Activated naive CD4-positive, alpha-beta T cell treated with anti-CD3 and anti-CD28 coated beads, Interleukin-2, amount 50 U/mL, for 72 hours (primary cell): ENCODE data around the gene C10orf120. TPM values are rescaled to one million over a fixed set of nuclear protein-coding genes. Genes with fewer than 3 reads are reported as not detected.

Experiments
- ATAC-seq, 2 donors: fragments of 150-1000 bp; cut with Tn5 transposase; 2 replicates each; pipeline ENCODE4 v1.10.0; 2021; ENCODE audit warnings: mild to moderate bottlenecking in 2 of 2, moderate library complexity in 2 of 2
- DNase-seq, 2 donors: peaks; one replicate each; pipeline ENCODE4 v3.0.0; 2021 to 2022; ENCODE audit warnings: low spot score in 2 of 2
- H3K27ac Mint-ChIP-seq, 2 donors: one replicate each; pipeline ENCODE4 v1.8.0; 2022; ENCODE audit warnings: mild to moderate bottlenecking in 2 of 2, mixed read lengths in 2 of 2
- H3K36me3 Mint-ChIP-seq, 2 donors: one replicate each; pipeline ENCODE4 v1.8.0; 2022; ENCODE audit warnings: mixed read lengths in 2 of 2
- H3K9me3 Mint-ChIP-seq, 2 donors: one replicate each; pipeline ENCODE4 v1.8.0; 2022; ENCODE audit warnings: mixed read lengths in 2 of 2
- total RNA-seq, 2 donors: library from RNA; stranded (reverse); gene quantifications; one replicate each; pipeline ENCODE4 v1.2.3, GENCODE V29; 2022

Gene C10orf120
- total RNA-seq, 2 donors from 2014 or later: not detected

GRCh38 chr10:122709971-122710370 lies 10.3 kb upstream of the C10orf120 start:
- Mint-ChIP-seq H3K9me3 (no peaks in the 10 kb centered on the region), H3K27ac (no peak overlapping the region), H3K36me3 (no peaks in the 10 kb centered on the region)
- no peak for ATAC-seq
- DNase-seq: no peak

DNA sequence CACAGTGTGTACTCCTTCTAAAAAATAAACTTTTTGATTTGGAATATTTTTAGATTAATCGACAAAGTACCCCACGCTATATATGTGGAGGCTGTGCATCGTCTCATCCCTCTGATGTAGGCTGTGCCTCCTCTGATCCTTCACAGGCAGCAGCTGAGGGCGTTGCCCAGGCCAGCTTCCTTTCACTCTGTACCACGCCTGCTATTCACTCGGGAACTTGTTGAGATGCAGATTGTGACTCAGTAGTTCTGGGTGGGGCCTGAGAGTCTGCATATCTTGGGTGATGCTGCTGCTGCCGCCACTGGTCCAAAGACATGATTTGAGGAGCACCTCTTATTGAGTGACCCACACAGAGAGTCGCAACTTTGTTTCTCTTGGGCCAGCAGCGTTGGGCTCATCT lies 7.9 kb upstream of the C10orf120 start:
- Mint-ChIP-seq H3K9me3 (no peaks in the 10 kb centered on the region), H3K27ac (no peak overlapping the region), H3K36me3 (no peaks in the 10 kb centered on the region)
- ATAC-seq (no peak), DNase-seq (no peak)

DNA sequence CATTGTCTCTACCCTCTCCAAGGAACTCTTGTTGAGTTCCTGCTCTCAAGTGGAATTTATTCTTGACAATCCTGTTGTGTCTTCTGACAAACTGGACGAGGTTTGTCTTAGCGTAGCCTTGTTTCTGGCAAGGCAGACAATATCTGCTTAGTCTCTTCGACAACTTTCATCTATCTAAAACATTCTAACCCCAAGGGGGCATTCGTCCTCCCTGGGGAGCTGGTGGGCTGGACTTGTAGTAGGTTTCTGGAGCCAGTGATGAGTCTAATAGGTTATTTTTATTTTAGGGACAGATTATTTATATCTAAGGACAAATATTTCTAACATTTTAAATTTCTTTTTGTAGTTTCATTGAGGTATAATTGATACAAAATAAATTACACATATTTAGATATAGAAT lies 7.3 kb upstream of the C10orf120 start:
- Mint-ChIP-seq H3K27ac (no peak overlapping the region), H3K9me3 (no peaks in the 10 kb centered on the region), H3K36me3 (no peaks in the 10 kb centered on the region)
- DNase-seq (no peak), ATAC-seq (no peak)

DNA sequence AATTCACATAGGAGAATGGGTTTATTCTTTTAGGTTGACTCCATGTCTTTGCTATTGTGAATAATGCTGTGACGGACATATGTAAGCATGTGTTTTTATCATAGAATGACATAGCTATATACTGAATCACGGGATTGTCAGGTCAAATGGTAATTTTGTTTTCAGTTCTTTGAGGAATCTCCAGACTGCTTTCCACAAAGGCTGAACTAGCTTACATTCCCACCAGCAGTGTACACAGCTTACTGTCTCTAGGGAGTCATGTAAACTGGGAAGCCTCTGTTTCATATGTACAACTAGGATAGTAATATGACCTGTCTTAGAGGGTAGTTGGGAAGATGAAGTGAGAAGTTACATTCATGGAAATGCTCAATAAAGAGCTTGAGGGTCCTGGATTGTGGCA lies 6.8 kb upstream of the C10orf120 start:
- Mint-ChIP-seq H3K27ac (no peak overlapping the region), H3K36me3 (no peaks in the 10 kb centered on the region), H3K9me3 (no peaks in the 10 kb centered on the region)
- no peak for ATAC-seq
- DNase-seq: no peak

DNA sequence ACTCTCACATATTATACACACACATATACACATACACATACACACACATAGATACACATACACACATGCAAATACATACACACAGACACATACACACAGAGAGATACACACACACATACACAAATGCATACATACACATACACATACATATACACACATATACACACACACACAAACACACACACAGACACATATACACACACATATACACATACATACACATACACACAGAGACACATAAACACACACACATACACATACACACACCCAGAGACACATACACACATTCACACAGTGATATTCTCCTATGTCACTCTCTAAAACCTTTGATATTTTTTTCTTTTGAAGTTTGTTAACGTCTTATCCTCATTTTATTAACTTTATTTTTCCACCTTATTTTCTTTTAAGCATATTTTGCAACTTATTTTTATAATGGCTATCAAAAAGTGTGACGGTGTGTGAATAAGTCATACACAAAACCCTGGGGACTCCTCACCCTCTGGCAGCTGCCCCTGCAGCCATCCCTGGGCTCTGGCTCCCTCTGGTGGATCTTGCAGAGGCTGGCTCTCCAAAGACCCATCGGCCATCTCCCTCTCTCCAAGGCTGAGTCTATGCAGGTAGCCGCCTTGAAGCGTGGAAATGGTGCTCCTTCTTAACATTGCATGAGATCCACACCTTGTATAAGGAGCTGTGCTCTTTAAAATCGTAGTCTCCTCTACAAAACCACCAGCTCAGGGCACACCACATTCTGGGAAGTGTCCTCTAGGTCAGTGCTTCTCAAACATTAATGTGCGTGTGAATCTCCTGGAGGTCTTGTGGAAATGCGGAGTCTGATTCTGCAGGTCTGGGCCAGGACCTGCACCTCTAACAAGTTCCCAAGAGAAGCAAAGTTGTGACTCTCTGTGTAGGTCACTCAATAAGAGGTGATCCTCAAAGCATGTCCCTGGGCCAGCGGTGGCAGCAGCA lies 4.1 kb upstream of the C10orf120 start:
- DNase-seq: peak in 1 of 2 donors; percentile 66
- Mint-ChIP-seq H3K9me3 (no peaks in the 10 kb centered on the region), H3K36me3 (no peaks in the 10 kb centered on the region), H3K27ac (no peak overlapping the region)
- peak; percentile 59 to 78 for ATAC-seq

GRCh38 chr10:122702275-122702674 lies 2.6 kb upstream of the C10orf120 start:
- no peak overlapping the region for H3K27ac Mint-ChIP-seq
- no peaks in the 10 kb centered on the region for H3K9me3 Mint-ChIP-seq
- ATAC-seq (no peak), DNase-seq (no peak)
- no peaks in the 10 kb centered on the region for H3K36me3 Mint-ChIP-seq

DNA sequence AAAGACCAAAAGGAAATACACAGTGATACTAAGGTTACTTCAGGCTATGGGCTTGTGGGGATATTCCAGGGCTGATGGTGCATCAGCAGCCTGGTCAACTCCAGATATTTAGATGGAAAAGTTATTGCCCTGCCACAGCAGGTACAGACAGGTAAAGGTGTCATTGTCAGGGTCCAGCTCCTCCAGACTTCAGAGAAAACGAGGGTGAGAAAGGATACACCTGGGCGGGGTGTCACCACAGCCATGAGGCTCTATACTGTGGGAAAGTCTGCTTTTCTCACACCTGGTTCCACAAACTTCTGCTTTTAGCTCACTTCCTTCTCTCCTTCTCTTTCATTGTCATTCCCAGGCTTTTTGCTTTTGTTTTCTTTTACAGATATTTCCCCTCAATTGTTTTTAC lies 2.0 kb upstream of the C10orf120 start:
- no peak overlapping the region for H3K27ac Mint-ChIP-seq
- ATAC-seq: no peak
- no peaks in the 10 kb centered on the region for H3K36me3 Mint-ChIP-seq
- H3K9me3 Mint-ChIP-seq: no peaks in the 10 kb centered on the region
- DNase-seq: no peak

GRCh38 chr10:122696687-122697086 lies 3.0 kb downstream of the C10orf120 start:
- no peaks in the 10 kb centered on the region for H3K36me3 Mint-ChIP-seq
- no peak for DNase-seq
- H3K9me3 Mint-ChIP-seq: no peaks in the 10 kb centered on the region
- H3K27ac Mint-ChIP-seq: no peak overlapping the region
- ATAC-seq: no peak

GRCh38 chr10:122692744-122693143 lies 6.9 kb downstream of the C10orf120 start:
- ATAC-seq (no peak), DNase-seq (no peak)
- H3K27ac Mint-ChIP-seq: no peak overlapping the region
- H3K9me3 Mint-ChIP-seq: no peaks in the 10 kb centered on the region
- no peaks in the 10 kb centered on the region for H3K36me3 Mint-ChIP-seq

- peaks cover 0 to 3% of the 10 kb centered on the region in 2 donors for H3K9me3 Mint-ChIP-seq
- H3K27ac Mint-ChIP-seq: no peak overlapping the region
- ATAC-seq: no peak
- no peaks in the 10 kb centered on the region for H3K36me3 Mint-ChIP-seq
- no peak for DNase-seq
These were observed 10.4 kb downstream of the C10orf120 start for GRCh38 chr10:122689146-122689820.

DNA sequence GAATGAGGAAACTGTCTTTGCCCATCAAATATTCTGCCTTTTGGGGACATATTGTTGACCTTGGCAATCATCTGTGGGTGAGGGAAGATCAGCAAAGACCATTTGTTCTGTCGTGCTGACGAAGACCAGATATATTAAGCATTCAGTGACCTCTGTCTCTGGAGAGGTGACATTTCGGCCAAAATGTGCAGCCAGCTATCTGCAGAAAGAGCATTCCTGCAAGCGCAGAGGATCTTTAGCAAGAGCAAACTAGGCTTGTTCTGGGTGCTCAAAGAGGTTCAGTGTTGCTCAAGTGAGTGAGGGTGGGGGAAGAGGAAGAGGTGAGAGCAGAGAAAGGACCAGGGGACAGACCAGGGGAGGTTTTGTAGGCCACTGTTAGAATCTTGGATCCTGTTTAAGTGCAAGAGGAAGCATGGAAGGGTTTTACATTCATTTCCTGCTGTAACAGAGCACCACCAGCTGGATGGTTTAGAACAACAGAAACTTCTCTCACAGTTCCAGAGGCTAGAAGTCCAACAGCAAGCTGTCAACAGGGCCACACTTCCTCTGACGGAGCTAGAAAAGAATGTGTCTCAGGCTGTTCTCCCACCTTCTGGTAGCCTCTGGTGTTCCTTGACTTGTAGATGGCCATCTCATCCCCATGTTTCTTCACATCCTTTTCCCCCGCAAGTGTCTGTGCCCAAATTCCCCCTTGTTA lies 11.2 kb downstream of the C10orf120 start:
- H3K9me3 Mint-ChIP-seq: peaks cover 0 to 4% of the 10 kb centered on the region in 2 donors
- H3K36me3 Mint-ChIP-seq: no peaks in the 10 kb centered on the region
- DNase-seq (no peak), ATAC-seq (no peak)
- H3K27ac Mint-ChIP-seq: no peak overlapping the region

- no peak for ATAC-seq
These were observed 17.1 kb downstream of the C10orf120 start for GRCh38 chr10:122682522-122682921.

DNA sequence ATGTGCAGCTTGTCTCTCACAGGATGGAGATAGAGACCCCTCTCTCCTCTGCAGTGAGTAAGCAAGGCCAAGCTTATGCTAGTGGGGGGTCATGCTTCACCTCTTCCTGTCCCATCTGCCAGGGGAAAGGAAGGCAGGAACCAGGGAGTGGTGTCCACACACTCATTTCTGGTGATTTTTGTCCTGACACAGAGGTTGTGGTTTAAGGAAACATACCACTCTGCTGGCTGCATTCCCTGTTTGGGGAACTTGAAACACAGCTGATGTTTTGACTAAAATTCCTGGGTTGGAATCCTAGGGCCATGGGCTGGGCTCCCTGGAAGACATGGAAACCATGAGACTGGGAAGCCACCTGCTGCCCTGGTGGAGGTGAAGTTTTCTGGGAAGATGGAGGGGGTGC lies 21.4 kb downstream of the C10orf120 start:
- Mint-ChIP-seq H3K9me3 (no peaks in the 10 kb centered on the region), H3K27ac (no peak overlapping the region), H3K36me3 (no peaks in the 10 kb centered on the region)
- no peak for ATAC-seq
- DNase-seq: no peak

More at GRCh38 chr10:122682522-122682921, 17.1 kb downstream of the C10orf120 start:
- no peak for DNase-seq
- Mint-ChIP-seq H3K27ac (no peak overlapping the region), H3K9me3 (peaks cover 0 to 4% of the 10 kb centered on the region in 2 donors), H3K36me3 (no peaks in the 10 kb centered on the region)

DNA sequence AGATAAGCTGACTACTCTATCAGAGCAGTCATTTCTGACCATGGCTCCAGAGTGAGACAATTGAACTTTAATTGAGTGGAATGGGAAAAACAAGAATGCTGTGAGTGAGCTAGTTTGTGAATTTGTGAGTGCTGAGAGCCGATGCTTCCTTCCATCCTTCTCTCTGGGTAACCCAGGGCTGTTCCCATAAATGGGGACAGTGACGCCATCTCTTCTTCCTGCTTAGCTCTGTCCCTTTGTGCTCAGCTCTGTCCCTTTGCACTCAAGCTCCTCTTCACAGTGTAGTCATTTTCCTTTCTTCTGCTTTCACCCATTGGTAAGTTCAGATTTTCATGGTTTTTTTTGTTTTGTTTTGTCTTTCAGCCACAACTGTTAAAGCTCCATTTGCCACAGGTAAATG lies 24.4 kb downstream of the C10orf120 start:
- H3K9me3 Mint-ChIP-seq: no peaks in the 10 kb centered on the region
- DNase-seq: no peak
- ATAC-seq: no peak
- H3K27ac Mint-ChIP-seq: no peak overlapping the region
- H3K36me3 Mint-ChIP-seq: no peaks in the 10 kb centered on the region

DNA sequence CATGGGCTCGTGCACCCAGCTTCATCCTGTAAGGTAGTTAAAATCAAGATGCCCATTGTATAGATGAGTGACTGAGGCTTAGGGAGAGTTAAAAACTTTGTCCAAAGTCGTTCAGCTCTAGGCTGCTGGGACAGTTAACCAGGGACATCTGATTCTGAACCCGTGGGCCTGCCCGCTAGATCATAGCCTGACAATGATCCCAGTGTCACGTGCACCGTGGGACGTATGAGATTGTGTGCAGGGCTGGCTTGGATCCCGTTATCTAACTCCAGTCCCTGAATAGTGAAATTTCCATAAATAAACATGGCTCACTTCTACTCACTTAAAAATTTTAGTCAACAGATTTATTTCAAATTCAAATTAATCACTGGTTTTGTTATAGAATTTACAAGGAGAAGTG lies 24.9 kb downstream of the C10orf120 start:
- H3K36me3 Mint-ChIP-seq: no peaks in the 10 kb centered on the region
- H3K27ac Mint-ChIP-seq: no peak overlapping the region
- H3K9me3 Mint-ChIP-seq: no peaks in the 10 kb centered on the region
- no peak for DNase-seq
- ATAC-seq: no peak

GRCh38 chr10:122673731-122674130 lies 25.9 kb downstream of the C10orf120 start:
- DNase-seq (no peak), ATAC-seq (no peak)
- Mint-ChIP-seq H3K9me3 (no peaks in the 10 kb centered on the region), H3K36me3 (no peaks in the 10 kb centered on the region), H3K27ac (peak overlapping the region in 1 of 2 donors; percentile 24)

DNA sequence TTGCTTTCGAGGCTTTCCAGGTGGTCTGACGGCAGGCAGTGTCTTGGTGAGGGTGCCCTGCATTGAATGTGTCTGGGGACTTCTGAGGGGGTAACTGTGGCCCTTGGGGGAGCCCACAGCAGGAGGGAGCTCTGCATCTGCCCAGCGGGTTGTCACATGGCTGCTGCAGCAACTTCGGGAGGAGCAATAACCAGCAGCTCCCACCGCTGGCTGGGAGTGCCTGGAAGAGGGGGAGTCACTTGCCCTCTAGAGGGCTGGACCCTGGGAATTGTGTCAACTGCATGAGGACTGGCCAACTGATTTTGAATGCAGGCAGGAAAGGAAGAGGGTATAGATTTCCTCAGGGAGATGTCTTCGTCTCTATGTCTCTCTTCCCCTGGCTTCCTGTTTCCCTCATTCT lies 26.4 kb downstream of the C10orf120 start:
- no peaks in the 10 kb centered on the region for H3K36me3 Mint-ChIP-seq
- H3K9me3 Mint-ChIP-seq: no peaks in the 10 kb centered on the region
- peak overlapping the region in 1 of 2 donors; percentile 24 for H3K27ac Mint-ChIP-seq
- ATAC-seq (no peak), DNase-seq (no peak)
